Measurements from ENCODE around the gene NBPF3.

Gene NBPF3

DNA sequence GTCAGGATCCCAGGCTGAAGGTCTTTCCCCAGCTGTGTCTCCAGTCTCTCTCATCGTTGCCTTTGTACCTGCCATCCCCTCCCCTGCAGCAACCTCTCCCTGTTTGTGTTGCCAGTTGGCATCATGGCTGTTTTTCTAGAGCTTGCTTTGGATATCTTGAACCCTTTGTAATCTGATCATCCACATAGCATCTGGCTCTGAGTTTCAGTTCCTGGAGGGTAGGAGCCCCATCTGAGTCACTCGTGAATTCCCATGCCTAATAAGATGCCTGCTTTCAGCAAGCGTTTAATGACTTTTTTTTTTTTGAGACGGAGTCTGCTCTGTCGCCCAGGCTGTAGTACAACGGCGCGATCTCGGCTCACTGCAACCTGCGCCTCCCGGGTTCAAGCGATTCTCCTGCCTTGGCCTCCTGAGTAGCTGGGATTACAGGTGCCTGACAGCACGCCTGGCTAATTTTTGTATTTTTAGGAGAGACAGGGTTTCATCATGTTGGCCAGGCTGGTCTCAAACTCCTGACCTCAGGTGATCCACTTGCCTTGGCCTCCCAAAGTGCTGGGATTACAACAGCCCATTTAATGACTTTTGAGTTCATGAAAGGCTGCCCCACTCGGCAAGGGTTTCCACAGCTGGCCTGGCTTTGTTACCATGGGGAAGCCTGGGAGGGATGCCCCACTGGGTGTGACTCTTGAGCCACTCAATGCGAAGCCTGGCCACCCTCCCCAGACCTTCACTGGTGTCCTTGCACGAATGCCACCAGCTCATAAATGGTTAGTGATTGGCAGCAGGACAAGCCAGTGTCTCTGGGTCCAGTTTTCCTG is 81.2 kb downstream of the NBPF3 start:
- DNase-seq = no peak

DNA sequence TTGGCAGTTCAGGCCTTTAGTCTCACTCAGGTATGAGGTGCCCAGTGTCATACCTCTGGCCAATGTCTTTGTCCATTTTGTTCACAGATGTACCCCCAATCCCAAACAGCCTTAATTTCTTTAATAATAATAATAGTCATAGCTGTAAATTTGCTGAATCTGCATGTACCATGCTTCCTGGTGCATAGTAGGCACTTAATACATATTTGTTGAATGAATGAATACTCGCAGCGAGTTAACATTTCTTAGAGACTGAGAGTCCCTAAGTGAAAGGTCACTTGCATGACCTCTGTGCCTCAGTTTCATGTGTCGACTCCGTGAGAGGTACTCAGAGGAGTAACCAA is 81.8 kb downstream of the NBPF3 start:
- no peak for DNase-seq

DNA sequence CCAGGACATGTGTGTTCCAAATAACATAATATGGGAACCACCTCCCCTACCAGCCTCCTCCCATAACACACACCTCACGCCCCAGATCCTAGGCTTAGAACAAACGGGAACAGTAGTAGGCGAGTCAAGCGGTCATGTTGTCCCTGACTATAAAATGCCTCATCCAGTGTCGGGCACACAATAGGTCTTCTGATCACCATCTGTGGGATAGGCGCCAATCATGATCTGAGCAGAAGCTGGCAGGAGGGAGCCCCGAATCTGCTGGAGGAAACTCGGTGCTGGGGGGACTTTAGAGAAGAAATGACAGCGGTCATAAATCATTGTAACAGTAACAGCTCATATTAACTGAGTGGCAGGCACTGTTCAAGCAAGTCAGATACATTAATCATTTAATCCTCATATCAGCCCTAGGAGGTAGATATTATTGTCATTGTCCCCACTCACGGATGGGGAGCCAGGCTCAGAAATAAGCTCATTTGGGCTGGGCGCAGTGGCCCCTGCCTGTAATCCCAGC is 82.6 kb downstream of the NBPF3 start:
- DNase-seq = no peak

DNA sequence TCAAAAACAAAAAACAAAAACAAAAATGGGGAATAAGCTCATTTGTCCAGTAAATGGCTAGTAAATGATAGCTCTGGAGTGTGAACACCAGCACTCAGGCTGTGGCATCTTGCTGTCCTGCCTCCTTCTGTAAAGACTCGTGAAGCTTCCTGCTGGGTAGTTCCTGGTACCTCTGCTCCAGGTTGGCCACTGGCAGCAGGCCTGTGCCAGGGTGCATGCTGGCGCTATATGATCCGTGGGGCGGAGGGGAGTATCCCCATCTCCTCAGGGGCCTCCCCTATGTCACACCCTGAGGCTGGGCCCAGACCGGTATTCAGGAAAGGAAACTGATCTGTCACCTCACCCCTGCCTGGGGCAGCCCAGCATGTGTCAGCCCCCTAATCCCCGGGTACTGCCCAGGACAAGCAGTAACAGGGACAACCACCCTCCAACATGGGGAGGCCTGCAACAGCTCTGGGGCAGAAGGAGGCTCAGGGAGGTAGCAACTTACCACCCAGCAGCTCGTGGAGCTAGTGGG is 83.4 kb downstream of the NBPF3 start:
- DNase-seq = no peak

DNA sequence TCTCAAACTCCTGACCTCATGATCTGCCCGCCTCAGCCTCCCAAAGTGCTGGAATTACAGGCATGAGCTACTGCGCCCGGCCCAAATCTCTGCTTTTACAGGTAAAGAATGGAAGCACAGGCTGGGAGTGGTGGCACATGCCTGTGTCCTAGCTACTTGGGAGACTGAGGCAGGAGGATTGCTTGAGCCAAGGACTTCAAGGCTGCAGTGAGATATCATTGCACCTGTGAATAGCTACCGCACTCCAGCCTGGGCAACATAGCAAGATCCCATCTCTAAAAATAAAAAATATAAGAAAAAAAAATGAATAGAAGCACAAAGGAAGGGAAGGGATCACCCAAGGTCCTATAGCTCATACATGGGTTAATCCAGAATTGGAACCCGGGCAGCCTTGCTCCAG is 84.3 kb downstream of the NBPF3 start:
- DNase-seq = no peak

DNA sequence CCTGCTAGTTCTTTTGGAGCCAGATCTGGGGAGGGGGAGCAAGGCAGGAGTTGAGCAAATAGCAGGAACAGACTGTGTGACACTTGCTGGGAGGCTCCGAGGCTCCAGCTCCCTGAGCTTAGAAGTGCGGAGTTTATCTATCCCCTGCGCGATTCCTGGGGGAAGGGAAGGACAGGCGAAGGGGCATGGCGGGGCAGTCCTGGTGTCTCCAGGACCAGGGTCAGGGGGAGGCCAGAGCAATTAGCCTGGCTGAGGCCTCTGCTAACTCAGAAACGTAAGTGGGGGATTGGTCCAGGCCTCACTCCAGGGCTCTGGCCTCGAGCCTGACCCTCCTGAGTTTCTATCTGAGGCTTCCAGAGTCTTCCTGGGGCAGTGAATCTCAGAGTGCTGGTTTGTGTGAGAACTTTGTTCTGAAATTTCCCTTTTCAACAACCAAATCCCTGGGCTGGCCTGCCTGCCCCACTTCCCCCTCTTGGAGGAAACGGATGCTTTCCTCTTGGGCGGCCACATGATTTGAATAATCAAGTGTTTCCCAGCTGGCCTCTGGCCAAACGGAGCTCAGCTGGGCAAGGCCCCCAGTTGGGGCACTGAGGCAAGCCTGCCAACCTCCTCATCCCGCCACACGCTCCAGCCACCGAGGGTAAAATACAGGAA is 84.9 kb downstream of the NBPF3 start:
- no peak for DNase-seq

DNA sequence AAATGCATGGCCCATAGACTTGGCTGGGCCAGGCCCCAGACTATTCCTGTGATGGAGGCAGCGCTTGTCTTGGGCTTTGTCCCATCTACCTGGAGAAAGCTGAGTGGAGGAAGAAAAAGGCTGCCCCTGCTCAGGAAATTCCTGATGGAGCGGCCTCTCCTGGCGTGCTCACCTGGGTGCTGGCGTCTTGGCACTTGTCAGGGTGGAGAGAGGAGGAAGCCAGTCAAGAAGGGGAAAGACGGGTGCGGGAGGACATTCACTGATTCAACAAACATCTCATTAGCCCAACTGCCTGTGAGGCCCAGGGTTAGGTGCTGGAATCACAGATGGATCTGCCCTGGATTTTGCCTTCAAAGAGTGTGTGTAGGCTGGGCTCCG is 85.4 kb downstream of the NBPF3 start:
- DNase-seq = no peak

DNA sequence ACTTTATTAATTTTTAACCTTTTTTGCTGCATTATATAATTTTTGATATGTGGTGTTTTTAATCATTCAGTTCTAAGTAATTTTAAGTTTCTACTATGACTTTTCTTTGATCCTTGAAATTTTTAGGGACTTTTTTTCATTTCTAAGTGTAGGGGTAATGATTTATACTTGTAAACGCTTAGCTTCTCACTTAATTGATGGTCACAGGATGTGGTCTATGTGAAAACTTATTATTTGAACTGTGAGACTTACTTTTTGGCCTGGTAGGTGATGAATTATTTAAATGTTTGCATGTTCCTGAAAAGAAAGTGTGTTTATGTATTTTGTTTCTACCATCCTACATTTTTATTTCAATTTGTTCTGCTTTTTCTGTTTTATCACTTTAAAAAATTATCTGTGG is 86.5 kb downstream of the NBPF3 start:
- no peak for DNase-seq

DNA sequence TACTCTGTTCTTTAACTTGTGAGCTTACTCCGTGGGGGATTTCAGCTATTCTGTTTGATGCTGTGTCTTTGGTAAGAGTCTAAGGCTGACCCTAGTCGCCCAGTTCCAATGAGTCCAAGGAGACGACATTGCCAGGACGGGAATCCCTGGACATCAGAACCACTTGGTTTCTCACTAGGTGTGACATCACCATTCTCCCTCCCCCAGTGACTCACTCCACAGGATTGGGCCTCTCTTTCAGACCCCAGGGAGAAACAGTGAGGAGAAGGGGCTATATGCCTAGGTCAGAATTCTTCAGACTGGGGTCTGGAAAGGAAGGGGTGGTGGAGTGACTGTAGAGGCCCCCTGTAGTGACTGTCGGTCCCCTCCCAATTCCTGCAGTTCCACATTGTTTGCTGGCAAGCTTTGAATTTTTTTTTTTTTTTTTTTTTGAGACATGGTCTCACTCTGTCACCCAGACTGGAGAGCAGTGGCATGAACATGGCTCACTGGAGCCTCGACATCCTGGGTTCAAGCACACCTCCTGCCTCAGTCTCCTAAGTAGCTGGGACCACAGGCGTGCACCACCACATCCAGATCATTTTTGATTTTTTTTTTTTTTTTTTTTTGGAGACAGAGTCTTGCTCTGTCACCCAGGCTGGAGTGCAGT is 90.6 kb downstream of the NBPF3 start:
- DNase-seq = no peak

DNA sequence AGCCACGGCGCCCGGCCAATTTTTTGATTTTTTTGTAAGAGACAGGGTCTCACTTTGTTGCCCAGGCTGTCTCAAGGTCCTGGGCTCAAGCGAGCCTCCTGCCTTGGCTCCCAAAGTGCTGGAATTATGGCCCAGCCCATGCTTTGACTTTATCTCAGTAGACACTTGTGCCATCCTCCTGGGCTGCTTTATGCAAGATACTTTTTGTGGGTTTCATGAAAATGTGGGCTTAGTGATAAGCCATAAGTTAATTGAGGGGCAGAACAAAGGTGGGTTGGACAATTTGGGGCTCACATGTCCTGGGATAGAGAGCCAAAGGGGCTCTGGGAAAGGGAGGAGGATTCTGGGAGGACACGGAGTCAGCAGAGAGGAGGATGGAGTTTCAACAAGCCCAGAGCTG is 91.3 kb downstream of the NBPF3 start:
- DNase-seq = no peak

DNA sequence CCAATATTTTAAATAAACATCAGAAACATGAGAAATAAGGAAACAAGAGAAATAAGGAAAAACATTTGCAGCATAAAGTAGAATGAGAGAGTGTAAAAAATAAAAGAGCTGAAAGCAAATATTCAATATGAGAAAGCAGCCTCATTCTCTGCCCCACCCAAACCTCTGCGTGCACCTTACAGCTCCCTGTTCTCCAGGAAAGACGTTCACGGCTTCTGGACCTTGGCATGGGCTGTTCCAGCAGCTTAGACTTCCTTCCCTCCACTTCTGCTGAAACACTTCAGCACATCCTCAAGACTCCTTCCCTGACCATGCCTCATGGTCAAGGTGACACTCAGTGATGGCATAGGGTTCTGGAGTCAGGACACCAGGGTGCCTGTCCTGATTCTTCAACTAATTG is 92.6 kb downstream of the NBPF3 start:
- no peak for DNase-seq

DNA sequence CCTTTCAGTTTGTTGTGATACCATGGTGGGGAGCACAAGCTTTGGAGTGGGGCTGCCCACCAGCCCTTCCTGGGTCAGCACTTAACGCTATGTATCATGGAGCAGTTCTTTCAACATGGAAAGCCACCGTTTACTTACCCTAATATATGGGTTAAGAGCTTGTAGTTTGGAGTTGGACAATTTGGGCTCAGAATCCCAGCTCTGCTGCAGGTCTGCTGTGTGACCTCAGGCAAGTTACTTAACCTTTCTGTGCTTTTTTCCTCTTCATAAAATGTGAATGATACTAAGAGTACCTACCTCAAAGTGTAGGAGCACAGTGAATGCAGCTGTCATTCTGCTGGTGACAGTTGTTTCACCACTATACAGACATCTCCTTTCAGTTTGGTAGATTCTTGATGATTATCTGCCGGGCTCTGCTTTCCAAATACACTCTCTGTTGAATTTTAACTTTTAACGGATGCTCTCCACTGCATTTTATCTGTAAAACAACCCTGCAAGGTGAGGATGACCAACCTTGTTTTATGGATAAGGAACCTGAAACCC is 93.1 kb downstream of the NBPF3 start:
- no peak for DNase-seq

DNA sequence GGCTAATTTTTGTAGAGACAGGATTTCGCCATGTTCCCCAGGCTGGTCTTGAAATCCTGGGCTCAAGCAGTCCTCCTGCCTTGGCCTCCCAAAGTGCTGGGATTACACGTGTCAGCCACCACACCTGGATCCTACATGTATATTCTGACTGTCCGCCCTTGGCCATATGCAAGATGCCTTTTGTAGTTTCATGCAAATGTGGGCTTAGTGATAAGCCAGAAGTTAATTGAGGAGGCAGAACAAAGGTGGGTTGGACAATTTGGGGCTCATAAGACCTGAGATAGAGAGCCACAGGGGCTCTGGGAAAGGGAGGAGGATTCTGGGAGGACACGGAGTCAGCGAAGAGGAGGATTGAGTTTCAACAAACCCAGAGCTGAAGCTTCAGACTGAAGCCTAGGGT is 94.2 kb downstream of the NBPF3 start:
- DNase-seq = no peak
